GM23248 (cell line): ENCODE results near the gene RAI1.

ENCODE experiments used
- EZH2 ChIP-seq: fragments of 200-600 bp; sonication (generic); IDR thresholded peaks from 2 replicates; pipeline ENCODE4 v1.6.1; 2018; ENCODE audit warnings: antibody characterized with exemption, mild to moderate bottlenecking; ENCODE audit not compliant: insufficient read depth, poor library complexity, severe bottlenecking
- EZH2phosphoT487 ChIP-seq: fragments of 200-600 bp; sonication (generic); IDR thresholded peaks from 2 replicates; pipeline ENCODE4 v1.6.1; 2018; ENCODE audit warnings: antibody characterized with exemption, moderate library complexity, mild to moderate bottlenecking, low read depth; ENCODE audit not compliant: insufficient read depth

DNA sequence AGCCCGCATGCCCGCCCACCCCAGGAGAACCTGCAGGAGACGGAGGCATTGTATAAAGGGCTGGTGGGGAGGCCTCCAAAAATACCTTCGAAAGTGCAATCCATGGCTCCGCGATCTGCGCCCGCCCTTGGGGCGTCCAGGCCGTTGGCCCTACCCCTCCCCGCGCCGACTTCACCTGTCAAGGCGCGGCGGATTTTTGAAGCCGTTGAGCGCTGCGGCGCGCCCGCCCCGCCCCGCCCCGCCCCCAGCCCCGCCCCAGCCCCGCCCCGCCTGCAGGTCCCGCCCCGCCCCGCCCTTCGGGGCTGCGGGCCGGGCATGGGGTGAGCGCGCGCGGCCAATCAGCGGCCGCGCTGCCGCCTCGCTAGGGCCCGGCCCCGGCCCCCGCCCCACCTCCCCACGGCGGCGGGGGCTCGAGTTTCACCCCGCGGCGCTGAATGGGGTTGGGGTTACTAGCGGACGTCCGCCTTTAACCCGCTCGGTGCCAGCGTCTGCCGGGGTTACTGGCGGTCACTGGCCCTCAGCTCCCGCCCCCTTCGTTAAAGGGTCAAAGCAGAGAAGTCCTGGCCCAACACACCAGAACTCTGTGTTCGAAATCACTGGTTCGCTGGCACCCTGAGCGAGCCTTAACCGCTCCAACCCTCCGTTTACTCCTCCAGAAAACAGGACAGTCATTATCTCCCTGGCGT is 142.3 kb downstream of the RAI1 start:
- TF ChIP-seq EZH2 (no peak), EZH2phosphoT487 (no peak)
